GM21619 (cell line): ENCODE results near the gene VPS51.
A peak's percentile ranks its signal among the peaks of the same experiment; 100 is the strongest.

Source experiments
- ATAC-seq: cut with Tn5 transposase; IDR thresholded peaks from one replicate; pipeline ENCODE4 v1.9.1; 2021; ENCODE audit not compliant: unreplicated experiment

Gene VPS51

GRCh38 chr11:65095974-65096806 is at the start of gene VPS51:
Gene VPS51, plus strand, starts transcription at chr11:65096214. Its CDS starts 37 bp downstream, at chr11:65096251.
- peak; percentile 84 for ATAC-seq

GRCh38 chr11:65047581-65048422 is 48.2 kb upstream of the VPS51 start:
- ATAC-seq: no peak

- no peak for ATAC-seq
These were observed 44.6 kb upstream of the VPS51 start for GRCh38 chr11:65051398-65051858.

GRCh38 chr11:65053827-65054508 is 42.0 kb upstream of the VPS51 start:
- no peak for ATAC-seq

- ATAC-seq: no peak
These were observed 40.5 kb upstream of the VPS51 start for GRCh38 chr11:65055538-65055937.

GRCh38 chr11:65056999-65057398 is 39.0 kb upstream of the VPS51 start:
- no peak for ATAC-seq

GRCh38 chr11:65057526-65057925 is 38.5 kb upstream of the VPS51 start:
- ATAC-seq: no peak

GRCh38 chr11:65058012-65058411 is 38.0 kb upstream of the VPS51 start:
- no peak for ATAC-seq

- ATAC-seq: no peak
These were observed 37.5 kb upstream of the VPS51 start, which contains the start of gene NAALADL1 for GRCh38 chr11:65058419-65059054. Gene NAALADL1, minus strand, starts transcription at chr11:65058553. Its CDS starts 32 bp downstream, at chr11:65058521.

GRCh38 chr11:65059523-65059922 is 36.5 kb upstream of the VPS51 start:
- ATAC-seq: no peak

- ATAC-seq: no peak
These were observed 35.8 kb upstream of the VPS51 start for GRCh38 chr11:65059959-65060824.

GRCh38 chr11:65060913-65061408 is 35.1 kb upstream of the VPS51 start:
- no peak for ATAC-seq

GRCh38 chr11:65063532-65063931 is 32.5 kb upstream of the VPS51 start:
- ATAC-seq: no peak

GRCh38 chr11:65064847-65065240 is 31.2 kb upstream of the VPS51 start:
- no peak for ATAC-seq

GRCh38 chr11:65065851-65066250 is 30.2 kb upstream of the VPS51 start:
- ATAC-seq: no peak

- ATAC-seq: no peak
These were observed 29.7 kb upstream of the VPS51 start for GRCh38 chr11:65066315-65066714.

GRCh38 chr11:65066805-65067291 is 29.2 kb upstream of the VPS51 start:
- no peak for ATAC-seq

- no peak for ATAC-seq
These were observed 28.6 kb upstream of the VPS51 start for GRCh38 chr11:65067446-65067845.

- no peak for ATAC-seq
These were observed 26.8 kb upstream of the VPS51 start for GRCh38 chr11:65069217-65069616.
